ENCODE data around the gene C1S. TPM values are rescaled to one million over a fixed set of nuclear protein-coding genes. Genes with fewer than 3 reads are reported as not detected.

Gene C1S
- total RNA-seq, 5 donors from 2014 or later (not counting 1 experiment from before 2014, with no cell fraction given): 1.5 to 5.0 (median 4.5) TPM

DNA sequence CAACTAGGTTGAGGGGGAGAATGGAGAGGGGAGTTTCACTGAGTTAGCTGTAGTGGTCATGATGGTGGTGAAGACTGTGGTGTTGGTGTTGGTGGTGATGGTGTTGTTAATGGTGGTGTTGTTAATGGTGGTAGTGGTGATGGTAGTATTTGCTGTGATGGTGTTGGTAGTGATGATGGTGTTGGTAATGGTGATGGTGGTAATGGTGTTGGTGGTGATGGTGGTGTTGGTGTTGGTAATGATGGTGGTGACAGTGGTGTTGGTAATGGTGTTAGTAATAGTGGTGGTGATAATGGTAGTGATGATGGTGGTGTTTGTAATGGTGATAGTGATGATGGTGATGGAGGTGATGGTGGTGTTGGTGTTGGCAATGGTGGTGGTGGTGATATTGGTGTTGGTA, 22.6 kb downstream of the C1S start:
- no peaks in the 10 kb centered on the region for H3K27me3 Mint-ChIP-seq
- Histone ChIP-seq H3K9me3 (no peaks in the 10 kb centered on the region), H3K27me3 (replicated peaks in 1 of 2; ENCODE audit: control insufficient read depth in 2 of 2, extremely low read depth in 1 of 2, insufficient read depth in 2 of 2, low read length in 1 of 2) (peaks cover 0 to 5% of the 10 kb centered on the region in 2 experiments), H3K4me3 (ENCODE audit: control insufficient read depth in 1 of 2, extremely low read depth in 1 of 2, low read length in 1 of 2) (no peak overlapping the region), H3K4me1 (ENCODE audit: control insufficient read depth in 1 of 2, extremely low read depth in 1 of 2, insufficient read depth in 2 of 2, low read length in 2 of 2) (no peaks in the 10 kb centered on the region), H3K36me3 (ENCODE audit: control insufficient read depth in 2 of 2, extremely low read depth in 1 of 2, insufficient read depth in 1 of 2, low read length in 1 of 2) (no peaks in the 10 kb centered on the region), H3K27ac (ENCODE audit: low read length) (no peak overlapping the region)
- DNase-seq (no peak), ATAC-seq (replicated peaks in 1 of 4) (no peak)
- no peak overlapping the region for H3K4me3 Mint-ChIP-seq
- peaks cover 4% of the 10 kb centered on the region for H3K36me3 Mint-ChIP-seq
- CTCF ChIA-PET: interaction anchor here in 1 of 2 donors (0.5 kb wide), 1 partner anchor 27 kb away, joined by 3 read pairs; no protein-coding TSS in a partner anchor
- H3K9me3 Mint-ChIP-seq: peaks cover 0 to 5% (median 0%) of the 10 kb centered on the region in 3 donors
- no peak overlapping the region for H3K27ac Mint-ChIP-seq
- POLR2A ChIA-PET: no interaction called here
- no peaks in the 10 kb centered on the region for H3K4me1 Mint-ChIP-seq

DNA sequence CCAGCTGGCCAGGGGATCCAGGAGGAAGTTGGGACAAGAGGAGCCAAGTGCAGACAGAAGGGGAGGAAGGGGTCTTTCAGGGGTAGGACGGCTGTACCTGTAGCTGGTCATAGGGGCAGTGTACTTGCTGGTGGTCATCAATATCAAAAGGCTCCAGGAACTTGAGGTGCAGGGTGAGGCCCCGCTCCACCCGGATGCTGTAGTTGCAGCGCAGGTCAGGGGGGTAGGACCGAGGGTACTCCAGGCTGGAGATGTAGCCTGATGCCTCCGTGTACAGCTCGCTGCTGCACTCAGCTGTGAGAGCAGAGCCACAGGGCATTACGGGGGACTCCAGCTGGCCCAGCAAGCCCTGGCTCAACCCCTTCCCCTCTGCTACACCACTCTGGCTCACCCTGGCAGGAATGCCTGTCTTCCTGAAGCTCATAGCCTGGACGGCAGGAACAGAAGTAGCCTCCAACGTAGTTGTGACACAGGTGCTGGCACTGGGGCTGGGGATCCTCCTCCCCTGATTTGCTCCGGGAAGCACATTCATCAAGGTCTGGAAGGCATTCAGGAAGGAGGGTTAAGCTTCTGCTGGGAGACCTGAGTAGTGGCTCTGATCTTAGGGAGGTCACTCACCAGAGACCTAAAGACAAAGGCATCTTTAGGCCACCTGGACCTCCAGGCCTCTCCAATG, 28.8 kb downstream of the C1S start:
- H3K9me3 Mint-ChIP-seq: no peaks in the 10 kb centered on the region
- H3K4me1 Mint-ChIP-seq: peaks cover 10 to 12% (median 10%) of the 10 kb centered on the region in 3 donors
- 90% methylated on average over 8 of the region's 11 CpGs for WGBS (ENCODE audit: insufficient coverage)
- Histone ChIP-seq H3K4me1 (ENCODE audit: control insufficient read depth in 1 of 2, extremely low read depth in 1 of 2, insufficient read depth in 2 of 2, low read length in 2 of 2) (peaks cover 0 to 16% of the 10 kb centered on the region in 2 experiments), H3K4me3 (ENCODE audit: control insufficient read depth in 1 of 2, extremely low read depth in 1 of 2, low read length in 1 of 2) (no peak overlapping the region), H3K27me3 (replicated peaks in 1 of 2; ENCODE audit: control insufficient read depth in 2 of 2, extremely low read depth in 1 of 2, insufficient read depth in 2 of 2, low read length in 1 of 2) (peaks cover 0 to 29% of the 10 kb centered on the region in 2 experiments), H3K36me3 (ENCODE audit: control insufficient read depth in 2 of 2, extremely low read depth in 1 of 2, insufficient read depth in 1 of 2, low read length in 1 of 2) (no peaks in the 10 kb centered on the region), H3K9me3 (no peaks in the 10 kb centered on the region), H3K27ac (ENCODE audit: low read length) (no peak overlapping the region)
- H3K36me3 Mint-ChIP-seq: no peaks in the 10 kb centered on the region
- ATAC-seq (replicated peaks in 1 of 4) (no peak), DNase-seq (no peak)
- H3K4me3 Mint-ChIP-seq: no peak overlapping the region
- ChIA-PET POLR2A (no interaction called here), CTCF (interaction anchor here (0.6 to 1.6 kb wide), 3 partner anchors 15 to 217 kb away, joined by 4 to 7 read pairs (median 4); partner anchors contain the start of gene SPSB2 (in 1 of the 2))
- peaks cover 0 to 3% of the 10 kb centered on the region in 2 donors for H3K27me3 Mint-ChIP-seq
- H3K27ac Mint-ChIP-seq: no peak overlapping the region

DNA sequence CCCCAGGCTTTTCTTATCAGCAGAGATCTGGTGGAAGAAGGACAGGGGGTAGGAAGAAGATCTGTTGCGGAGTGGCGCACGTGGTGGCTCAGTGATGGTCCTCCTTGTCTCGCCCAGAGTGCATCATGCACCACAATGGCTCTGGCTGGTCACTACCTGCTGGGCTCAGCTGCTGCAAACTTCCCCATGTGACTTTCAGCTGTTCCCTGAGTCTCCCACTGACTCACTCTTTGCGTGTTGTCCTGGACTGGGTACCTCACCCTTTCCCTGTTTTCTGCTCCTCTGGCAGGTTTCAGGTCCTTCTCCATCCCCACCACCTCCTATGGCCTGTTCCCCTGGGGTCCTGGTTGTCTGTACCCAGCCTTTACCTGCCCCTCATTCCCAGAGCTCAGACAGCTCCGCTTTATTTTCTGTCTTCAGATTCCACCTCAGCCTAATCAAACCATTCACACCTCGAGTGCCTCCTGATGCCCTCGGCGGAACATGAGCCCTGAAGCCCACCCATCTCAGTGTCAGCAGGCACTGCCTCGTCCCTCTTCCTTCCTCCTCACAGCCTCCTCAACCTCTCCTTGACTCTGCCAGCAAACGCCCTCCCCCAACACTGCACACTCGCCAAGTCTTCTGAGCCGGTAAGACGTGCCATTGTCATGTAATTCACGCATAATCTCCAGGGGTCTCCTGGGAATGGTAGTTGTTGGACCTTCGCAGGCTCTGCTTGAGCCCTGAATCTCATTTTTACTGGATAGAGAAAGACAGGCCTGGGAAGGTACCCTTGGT, 29.9 kb downstream of the C1S start:
- peaks cover 0 to 3% of the 10 kb centered on the region in 2 donors for H3K27me3 Mint-ChIP-seq
- H3K9me3 Mint-ChIP-seq: no peaks in the 10 kb centered on the region
- H3K27ac ChIP-seq (ENCODE audit: low read length): no peak overlapping the region
- no peak overlapping the region for H3K4me3 Mint-ChIP-seq
- H3K36me3 Mint-ChIP-seq: no peaks in the 10 kb centered on the region
- H3K4me3 ChIP-seq (ENCODE audit: control insufficient read depth in 1 of 2, extremely low read depth in 1 of 2, low read length in 1 of 2): no peak overlapping the region
- H3K4me1 ChIP-seq (ENCODE audit: control insufficient read depth in 1 of 2, extremely low read depth in 1 of 2, insufficient read depth in 2 of 2, low read length in 2 of 2): peaks cover 0 to 16% of the 10 kb centered on the region in 2 experiments
- no peak for ATAC-seq (replicated peaks in 1 of 4)
- no peak overlapping the region for H3K27ac Mint-ChIP-seq
- CTCF ChIA-PET: interaction anchor here (1.2 to 1.3 kb wide), 2 partner anchors 165 to 221 kb away, joined by 4 read pairs; no protein-coding TSS in a partner anchor
- 84% methylated on average over 14 of the region's 16 CpGs for WGBS (ENCODE audit: insufficient coverage)
- H3K4me1 Mint-ChIP-seq: peaks cover 10 to 12% (median 10%) of the 10 kb centered on the region in 3 donors
- H3K36me3 ChIP-seq (ENCODE audit: control insufficient read depth in 2 of 2, extremely low read depth in 1 of 2, insufficient read depth in 1 of 2, low read length in 1 of 2): no peaks in the 10 kb centered on the region
- H3K27me3 ChIP-seq (replicated peaks in 1 of 2; ENCODE audit: control insufficient read depth in 2 of 2, extremely low read depth in 1 of 2, insufficient read depth in 2 of 2, low read length in 1 of 2): peaks cover 0 to 29% of the 10 kb centered on the region in 2 experiments
- no peak for DNase-seq
- POLR2A ChIA-PET: interaction anchor here in 1 of 2 donors (0.6 kb wide), 1 partner anchor 55 kb away, joined by 5 read pairs; no protein-coding TSS in a partner anchor
- no peaks in the 10 kb centered on the region for H3K9me3 ChIP-seq

DNA sequence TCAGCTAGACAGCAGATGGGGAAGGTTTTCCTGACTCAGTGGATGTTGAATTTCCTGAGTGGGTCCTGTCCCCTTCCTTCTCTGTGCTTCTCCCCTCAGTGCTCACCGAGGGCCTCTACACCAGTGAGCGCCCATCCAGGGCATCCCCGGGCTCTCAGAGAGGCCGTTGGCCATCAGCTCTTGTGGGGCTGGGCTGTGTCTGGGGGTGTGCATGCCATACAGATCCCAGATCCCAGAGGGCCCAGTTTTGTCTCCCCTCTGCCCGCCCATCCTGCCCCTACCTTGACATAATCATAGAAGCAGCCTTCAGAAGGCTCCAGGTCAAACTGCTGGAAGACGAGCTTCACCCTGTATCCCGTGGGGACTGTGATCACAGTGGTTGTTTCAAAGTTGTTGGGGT, 30.7 kb downstream of the C1S start:
- Histone ChIP-seq H3K27ac (ENCODE audit: low read length) (no peak overlapping the region), H3K27me3 (replicated peaks in 1 of 2; ENCODE audit: control insufficient read depth in 2 of 2, extremely low read depth in 1 of 2, insufficient read depth in 2 of 2, low read length in 1 of 2) (peaks cover 0 to 29% of the 10 kb centered on the region in 2 experiments), H3K9me3 (no peaks in the 10 kb centered on the region), H3K36me3 (ENCODE audit: control insufficient read depth in 2 of 2, extremely low read depth in 1 of 2, insufficient read depth in 1 of 2, low read length in 1 of 2) (no peaks in the 10 kb centered on the region), H3K4me1 (ENCODE audit: control insufficient read depth in 1 of 2, extremely low read depth in 1 of 2, insufficient read depth in 2 of 2, low read length in 2 of 2) (peaks cover 0 to 16% of the 10 kb centered on the region in 2 experiments), H3K4me3 (ENCODE audit: control insufficient read depth in 1 of 2, extremely low read depth in 1 of 2, low read length in 1 of 2) (no peak overlapping the region)
- ATAC-seq (replicated peaks in 1 of 4) (no peak), DNase-seq (no peak)
- no CpG with 5 or more reads among the region's 7 CpGs for WGBS (ENCODE audit: insufficient coverage)
- ChIA-PET POLR2A (interaction anchor here in 1 of 2 donors (0.6 kb wide), 1 partner anchor 20 kb away, joined by 6 read pairs; no protein-coding TSS in a partner anchor), CTCF (interaction anchor here in 1 of 2 donors (0.7 to 1.3 kb wide), 3 partner anchors 11 to 222 kb away, joined by 3 to 4 read pairs (median 3); no protein-coding TSS in a partner anchor)
- Mint-ChIP-seq H3K4me1 (peaks cover 10 to 12% (median 10%) of the 10 kb centered on the region in 3 donors), H3K27me3 (peaks cover 0 to 3% of the 10 kb centered on the region in 2 donors), H3K4me3 (peak overlapping the region in 1 of 3 donors; percentile 74), H3K36me3 (no peaks in the 10 kb centered on the region), H3K9me3 (no peaks in the 10 kb centered on the region), H3K27ac (no peak overlapping the region)

DNA sequence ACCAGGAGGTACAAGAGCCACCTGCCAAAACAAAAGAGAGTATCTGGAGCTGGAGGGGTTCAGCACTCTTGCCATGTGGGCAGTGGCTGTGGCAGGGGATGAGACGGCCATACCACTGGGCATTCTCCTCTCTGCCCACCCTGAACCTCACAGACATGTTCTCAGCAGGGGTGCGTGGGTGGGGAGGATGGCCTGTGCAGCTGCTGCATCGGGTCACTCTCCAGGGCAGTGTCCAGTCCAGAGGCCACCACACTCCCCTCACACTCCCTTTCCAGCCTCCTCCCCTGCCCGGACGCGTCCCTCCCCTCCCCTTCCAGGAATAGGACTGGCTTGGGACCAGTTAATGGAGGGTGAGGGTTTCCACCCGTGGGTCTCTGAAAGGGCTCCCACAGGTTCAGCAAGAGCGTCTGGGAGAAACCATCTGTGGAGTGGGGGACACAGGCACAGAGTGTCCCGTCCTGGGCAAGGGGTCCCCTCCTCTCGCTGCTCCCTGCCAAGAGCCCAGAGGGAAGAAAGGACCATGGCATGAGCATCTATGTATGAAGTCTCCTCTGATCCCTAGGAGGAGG, 31.2 kb downstream of the C1S start:
- Mint-ChIP-seq H3K4me3 (peak overlapping the region; percentile 74 to 80 (median 80)), H3K27ac (peak overlapping the region; percentile 66 to 89), H3K9me3 (no peaks in the 10 kb centered on the region), H3K36me3 (no peaks in the 10 kb centered on the region), H3K4me1 (peaks cover 10 to 12% (median 12%) of the 10 kb centered on the region in 3 donors), H3K27me3 (peaks cover 0 to 3% of the 10 kb centered on the region in 2 donors)
- peaks cover 0 to 29% of the 10 kb centered on the region in 2 experiments for H3K27me3 ChIP-seq (replicated peaks in 1 of 2; ENCODE audit: control insufficient read depth in 2 of 2, extremely low read depth in 1 of 2, insufficient read depth in 2 of 2, low read length in 1 of 2)
- 66% methylated on average over 3 of the region's 10 CpGs for WGBS (ENCODE audit: insufficient coverage)
- peaks cover 0 to 16% of the 10 kb centered on the region in 2 experiments for H3K4me1 ChIP-seq (ENCODE audit: control insufficient read depth in 1 of 2, extremely low read depth in 1 of 2, insufficient read depth in 2 of 2, low read length in 2 of 2)
- ATAC-seq (replicated peaks in 1 of 4) (peak in 1 of 4 experiments; percentile 20), DNase-seq (no peak)
- H3K9me3 ChIP-seq: no peaks in the 10 kb centered on the region
- H3K4me3 ChIP-seq (ENCODE audit: control insufficient read depth in 1 of 2, extremely low read depth in 1 of 2, low read length in 1 of 2): peak overlapping the region; percentile 5 to 50
- H3K36me3 ChIP-seq (ENCODE audit: control insufficient read depth in 2 of 2, extremely low read depth in 1 of 2, insufficient read depth in 1 of 2, low read length in 1 of 2): no peaks in the 10 kb centered on the region
- H3K27ac ChIP-seq (ENCODE audit: low read length): peak overlapping the region; percentile 25
- ChIA-PET CTCF (interaction anchor here in 1 of 2 donors (0.7 to 1.3 kb wide), 5 partner anchors 11 to 222 kb away, joined by 3 to 4 read pairs (median 3); no protein-coding TSS in a partner anchor), POLR2A (no interaction called here)
